Activated CD4-positive, alpha-beta T cell treated with anti-CD3 and anti-CD28 coated beads for 1 hour (primary cell): Measurements from ENCODE around the gene ZNF835.

Experiments
- DNase-seq: peaks from one replicate; pipeline ENCODE4 v3.0.0-alpha.2; 2020

The ZNF835 gene

GRCh38 chr19:56660381-56661107 lies 11.0 kb downstream of the ZNF835 start:
- no peak for DNase-seq

- no peak for DNase-seq
These were observed 17.4 kb downstream of the ZNF835 start for GRCh38 chr19:56654151-56654550.

GRCh38 chr19:56643460-56643955 lies 28.0 kb downstream of the ZNF835 start:
- DNase-seq = no peak

- DNase-seq = no peak
These were observed 28.7 kb downstream of the ZNF835 start, which contains the start of gene SMIM17 for GRCh38 chr19:56642711-56643459. TSS of gene SMIM17 (plus strand) at chr19:56643159. CDS start at chr19:56645668, 2,509 bp downstream.

GRCh38 chr19:56639217-56639616 lies 32.3 kb downstream of the ZNF835 start:
- no peak for DNase-seq

- DNase-seq = no peak
These were observed 33.5 kb downstream of the ZNF835 start for GRCh38 chr19:56637976-56638555.

- DNase-seq = no peak
These were observed 38.5 kb downstream of the ZNF835 start for GRCh38 chr19:56633021-56633420.

GRCh38 chr19:56625708-56626107 lies 45.8 kb downstream of the ZNF835 start:
- no peak for DNase-seq

- DNase-seq = no peak
These were observed 48.6 kb downstream of the ZNF835 start for GRCh38 chr19:56623006-56623405.

- DNase-seq = no peak
These were observed 49.2 kb downstream of the ZNF835 start for GRCh38 chr19:56622374-56622773.

- no peak for DNase-seq
These were observed 52.4 kb downstream of the ZNF835 start for GRCh38 chr19:56619121-56619520.

GRCh38 chr19:56617531-56617930 lies 54.0 kb downstream of the ZNF835 start:
- DNase-seq = no peak

GRCh38 chr19:56613639-56614038 lies 57.9 kb downstream of the ZNF835 start:
- no peak for DNase-seq

- DNase-seq = no peak
These were observed 58.8 kb downstream of the ZNF835 start for GRCh38 chr19:56612737-56613136.
